Keratinocyte (primary cell): Measurements from ENCODE around the gene TMEFF2. TPM values are rescaled to one million over a fixed set of nuclear protein-coding genes. Genes with fewer than 3 reads are reported as not detected.
A peak's percentile ranks its signal among the peaks of the same experiment; 100 is the strongest.
"Not testable (repeated sequence)": the region's sequence is repeated elsewhere in the genome, so short reads cannot be mapped to it uniquely, and the experiment has no call there.

ENCODE experiments used
- DNase-seq: peaks from one replicate; pipeline ENCODE4 v3.0.0-alpha.2; 2011; ENCODE audit warnings: low read depth, missing footprints, low spot score
- FAIRE-seq: peaks from 2 replicates; lab custom pipeline; 2011; peaks lifted over from hg19 to GRCh38; lab: Jason Lieb, UNC
- H2AFZ ChIP-seq: 2 replicates; pipeline ENCODE4 v1.6.0; 2012; ENCODE audit warnings: low read length, control low read depth, inconsistent platforms; ENCODE audit not compliant: control insufficient read depth
- H3K27ac ChIP-seq: 2 replicates; pipeline ENCODE4 v1.5.1; 2011; ENCODE audit warnings: low read length; ENCODE audit not compliant: control insufficient read depth, insufficient read depth
- H3K27me3 ChIP-seq: 3 replicates; pipeline ENCODE4 v1.6.0; 2011; ENCODE audit warnings: low read length; ENCODE audit not compliant: control insufficient read depth, insufficient read depth; ENCODE audit errors: extremely low read depth
- H3K36me3 ChIP-seq, 2 experiments: 2 replicates in 1 of 2; 3 replicates in 1 of 2; pipeline ENCODE4 v1.5.1; 2011; ENCODE audit warnings: low read length in 2 of 2, mild to moderate bottlenecking in 1 of 2; ENCODE audit not compliant: control insufficient read depth in 2 of 2, insufficient read depth in 2 of 2; ENCODE audit errors: extremely low read depth in 1 of 2
- H3K4me1 ChIP-seq: 3 replicates; pipeline ENCODE4 v1.5.1; 2011; ENCODE audit warnings: low read length; ENCODE audit not compliant: control insufficient read depth, insufficient read depth; ENCODE audit errors: extremely low read depth
- H3K4me2 ChIP-seq: 3 replicates; pipeline ENCODE4 v1.6.0; 2011; ENCODE audit warnings: low read depth, low read length; ENCODE audit not compliant: control insufficient read depth, insufficient read depth; ENCODE audit errors: extremely low read depth
- H3K4me3 ChIP-seq, 3 experiments: fragments of 200-600 bp in 1 of 3; sonication (generic) in 1 of 3; 2 replicates in 2 of 3; 3 replicates in 1 of 3; pipeline ENCODE4 v1.5.1; 2011 to 2016; ENCODE audit warnings: low read length in 3 of 3, mild to moderate bottlenecking in 3 of 3, control low read depth in 2 of 3, inconsistent platforms in 1 of 3, low read depth in 1 of 3, mixed read lengths in 1 of 3, mixed run types in 1 of 3, moderate library complexity in 1 of 3; ENCODE audit not compliant: control insufficient read depth in 2 of 3, insufficient read depth in 2 of 3; ENCODE audit errors: extremely low read depth in 1 of 3
- H3K79me2 ChIP-seq: 2 replicates; pipeline ENCODE4 v1.6.0; 2012; ENCODE audit warnings: low read length; ENCODE audit not compliant: control insufficient read depth, insufficient read depth
- H3K9ac ChIP-seq: 3 replicates; pipeline ENCODE4 v1.6.0; 2011; ENCODE audit warnings: low read length; ENCODE audit not compliant: control insufficient read depth, insufficient read depth; ENCODE audit errors: extremely low read depth
- H3K9me1 ChIP-seq: 3 replicates; pipeline ENCODE4 v1.6.0; 2011; ENCODE audit warnings: low read length; ENCODE audit not compliant: control insufficient read depth, insufficient read depth; ENCODE audit errors: extremely low read depth
- H3K9me3 ChIP-seq: 2 replicates; pipeline ENCODE4 v1.5.1; 2012; ENCODE audit warnings: low read depth, low read length; ENCODE audit not compliant: control insufficient read depth
- H4K20me1 ChIP-seq: 3 replicates; pipeline ENCODE4 v1.6.0; 2011; ENCODE audit warnings: low read length; ENCODE audit not compliant: control insufficient read depth, insufficient read depth; ENCODE audit errors: extremely low read depth
- EZH2 ChIP-seq: IDR thresholded peaks from one replicate; pipeline ENCODE4 v1.6.1; 2012; ENCODE audit warnings: inconsistent platforms, mild to moderate bottlenecking, low read length, moderate library complexity
- dilution Hi-C: fragments of 300-500 bp; cut with MboI; formaldehyde crosslinking; loops from one replicate; pipeline ENCODE4 v1.7.0; 2020; ENCODE audit warnings: low sequenced_read_pairs; ENCODE audit not compliant: extremely low pct_ligation_motif_present
- polyA plus RNA-seq, 5 experiments: library from polyadenylated mRNA; depleted of rRNA in 3 of 5; stranded (reverse) in 3 of 5; stranded (forward) in 1 of 5; unstranded in 1 of 5; fragments of >200 nt; gene quantifications; 1 replicate in 1 of 5; 2 replicates in 3 of 5; 3 replicates in 1 of 5; pipeline versions ENCODE4 v1.2.1 to v1.2.3, GENCODE V29; 2011 to 2012; ENCODE audit warnings: missing spikeins in 2 of 5, low read depth in 1 of 5, low replicate concordance in 1 of 5
- TF ChIP-seq, protein P1 (sequence below), 3 experiments: IDR thresholded peaks in 1 of 3; conservative IDR thresholded peaks in 1 of 3; optimal IDR thresholded peaks in 1 of 3; 2 replicates in 2 of 3; 3 replicates in 1 of 3; pipeline versions ENCODE3 to v1.5.1; 2011; ENCODE audit warnings: low read length in 3 of 3, mild to moderate bottlenecking in 3 of 3, moderate library complexity in 2 of 3, control low read depth in 1 of 3, inconsistent platforms in 1 of 3; ENCODE audit not compliant: insufficient read depth in 2 of 3; ENCODE audit errors: extremely low read depth in 1 of 3

The TMEFF2 gene
- polyA plus RNA-seq, 1 donor (not counting 4 experiments of a cell fraction or from before 2014, with no cell fraction given), result not detected

DNA sequence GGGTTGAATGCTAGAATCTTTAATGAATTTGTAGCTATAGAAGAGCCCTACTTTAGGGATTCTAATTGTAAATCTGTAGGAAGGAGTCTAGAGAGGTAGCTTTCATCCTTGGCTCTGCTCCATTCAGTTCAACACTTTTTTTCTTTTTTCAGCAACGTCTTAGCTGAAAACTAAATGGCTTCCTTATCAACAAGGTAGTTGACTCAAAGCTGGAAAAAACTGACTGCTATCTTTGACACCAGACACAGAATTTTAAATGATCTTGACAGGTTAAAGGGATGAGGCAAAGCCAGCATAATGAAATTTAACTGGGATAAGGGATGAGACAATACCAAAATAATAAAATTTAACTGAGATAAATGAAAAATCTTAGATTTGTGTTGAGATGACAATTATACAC lies 54.9 kb downstream of the TMEFF2 start:
- DNase-seq, result no peak

DNA sequence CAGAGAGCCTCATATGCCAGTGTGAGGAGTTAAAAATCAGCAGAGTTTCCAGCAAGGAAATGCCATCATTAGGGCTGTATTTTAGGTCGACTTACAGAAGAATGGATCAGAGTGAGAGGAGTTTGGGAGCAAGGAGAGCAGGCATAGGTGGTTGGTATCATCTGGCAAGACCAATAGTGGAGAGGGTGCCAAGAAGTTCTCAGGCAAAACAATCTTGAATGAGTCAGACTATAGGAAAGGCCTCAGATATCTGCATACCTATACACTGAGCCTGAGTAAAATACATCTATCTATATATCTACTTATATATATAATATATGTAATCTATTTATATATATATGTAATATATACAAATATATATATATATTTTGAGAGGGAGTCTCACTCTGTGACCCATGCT lies 57.3 kb downstream of the TMEFF2 start:
- no peak overlapping the region for H3K4me2 ChIP-seq
- no peaks in the 10 kb centered on the region for H3K4me1 ChIP-seq
- H2AFZ ChIP-seq, result peak overlapping the region; percentile 19
- no peaks in the 10 kb centered on the region for H3K36me3 ChIP-seq
- no peak overlapping the region for H3K4me3 ChIP-seq
- H3K27me3 ChIP-seq, result no peaks in the 10 kb centered on the region
- DNase-seq (no peak), FAIRE-seq (peak; percentile 77)
- no peaks in the 10 kb centered on the region for H3K9me3 ChIP-seq
- TF ChIP-seq, protein P1, sequence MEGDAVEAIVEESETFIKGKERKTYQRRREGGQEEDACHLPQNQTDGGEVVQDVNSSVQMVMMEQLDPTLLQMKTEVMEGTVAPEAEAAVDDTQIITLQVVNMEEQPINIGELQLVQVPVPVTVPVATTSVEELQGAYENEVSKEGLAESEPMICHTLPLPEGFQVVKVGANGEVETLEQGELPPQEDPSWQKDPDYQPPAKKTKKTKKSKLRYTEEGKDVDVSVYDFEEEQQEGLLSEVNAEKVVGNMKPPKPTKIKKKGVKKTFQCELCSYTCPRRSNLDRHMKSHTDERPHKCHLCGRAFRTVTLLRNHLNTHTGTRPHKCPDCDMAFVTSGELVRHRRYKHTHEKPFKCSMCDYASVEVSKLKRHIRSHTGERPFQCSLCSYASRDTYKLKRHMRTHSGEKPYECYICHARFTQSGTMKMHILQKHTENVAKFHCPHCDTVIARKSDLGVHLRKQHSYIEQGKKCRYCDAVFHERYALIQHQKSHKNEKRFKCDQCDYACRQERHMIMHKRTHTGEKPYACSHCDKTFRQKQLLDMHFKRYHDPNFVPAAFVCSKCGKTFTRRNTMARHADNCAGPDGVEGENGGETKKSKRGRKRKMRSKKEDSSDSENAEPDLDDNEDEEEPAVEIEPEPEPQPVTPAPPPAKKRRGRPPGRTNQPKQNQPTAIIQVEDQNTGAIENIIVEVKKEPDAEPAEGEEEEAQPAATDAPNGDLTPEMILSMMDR (optimal IDR thresholded peaks at IDR 0.05 in 1 of 3, IDR thresholded peaks at IDR 0.05 in 1 of 3, conservative IDR thresholded peaks at IDR 0.05 in 1 of 3; ENCODE audit: extremely low read depth in 1 of 3, insufficient read depth in 2 of 3, low read length in 3 of 3), result no peak
- H3K79me2 ChIP-seq, result no peaks in the 10 kb centered on the region
- H3K9me1 ChIP-seq, result no peaks in the 10 kb centered on the region
- no peaks in the 10 kb centered on the region for H4K20me1 ChIP-seq
- no peak overlapping the region for H3K9ac ChIP-seq
- no peak overlapping the region for H3K27ac ChIP-seq
- dilution Hi-C loops, result no loop called here

More for the DNA sequence above, 54.9 kb downstream of the TMEFF2 start:
- FAIRE-seq, result no peak
- no peak overlapping the region for H3K27ac ChIP-seq
- no peaks in the 10 kb centered on the region for H3K27me3 ChIP-seq
- H3K9me1 ChIP-seq, result no peaks in the 10 kb centered on the region
- no peaks in the 10 kb centered on the region for H3K36me3 ChIP-seq
- no peak for TF ChIP-seq EZH2
- H3K79me2 ChIP-seq, result no peaks in the 10 kb centered on the region
- H3K4me2 ChIP-seq, result no peak overlapping the region
- H2AFZ ChIP-seq, result no peak overlapping the region
- H3K9me3 ChIP-seq, result no peaks in the 10 kb centered on the region
- no peak overlapping the region for H3K9ac ChIP-seq
- no peaks in the 10 kb centered on the region for H4K20me1 ChIP-seq
- H3K4me3 ChIP-seq, result no peak overlapping the region
- no peaks in the 10 kb centered on the region for H3K4me1 ChIP-seq
- dilution Hi-C loops, result no loop called here

DNA sequence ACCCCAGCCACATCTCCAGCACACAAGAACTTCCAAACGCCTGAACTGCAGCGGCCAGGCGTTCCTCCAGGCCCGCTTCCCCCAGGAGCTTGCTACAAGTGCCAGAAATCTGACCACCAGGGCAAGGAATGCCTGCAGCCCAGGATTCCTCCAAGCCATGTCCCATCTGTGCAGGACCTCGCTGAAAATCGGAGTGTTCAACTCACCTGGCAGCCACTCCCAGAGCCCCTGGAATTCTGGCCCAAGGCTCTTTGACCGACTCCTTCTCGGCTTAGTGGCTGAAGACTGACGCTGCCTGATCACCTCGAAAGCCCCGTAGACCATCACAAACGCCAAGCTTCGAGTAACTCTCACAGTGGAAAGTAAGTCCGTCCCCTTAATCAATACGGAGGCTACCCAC lies 62.1 kb downstream of the TMEFF2 start:
- H3K79me2 ChIP-seq, H3K9ac ChIP-seq, H3K4me1 ChIP-seq, H3K27me3 ChIP-seq, H3K9me1 ChIP-seq, dilution Hi-C loops, H2AFZ ChIP-seq, H3K4me3 ChIP-seq, H3K9me3 ChIP-seq, DNase-seq, H3K4me2 ChIP-seq, H4K20me1 ChIP-seq, H3K36me3 ChIP-seq, FAIRE-seq, H3K27ac ChIP-seq: not testable (repeated sequence)

DNA sequence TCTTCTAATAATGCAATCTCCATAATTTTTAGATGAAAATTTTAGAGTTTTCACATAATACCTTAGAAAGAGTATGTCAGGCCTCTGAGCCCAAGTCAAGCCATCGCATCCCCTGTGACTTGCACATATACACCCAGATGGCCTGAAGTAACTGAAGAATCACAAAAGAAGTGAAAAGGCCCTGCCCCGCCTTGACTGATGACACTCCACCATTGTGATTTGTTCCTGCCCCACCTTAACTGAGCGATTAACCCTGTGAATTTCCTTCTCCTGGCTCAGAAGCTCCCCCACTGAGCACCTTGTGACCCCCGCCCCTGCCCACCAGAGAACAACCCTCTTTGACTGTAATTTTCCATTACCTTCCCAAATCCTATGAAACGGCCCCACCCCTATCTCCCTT lies 64.4 kb downstream of the TMEFF2 start:
- H4K20me1 ChIP-seq, result not testable (repeated sequence)

More for the DNA sequence above, 64.4 kb downstream of the TMEFF2 start:
- H3K79me2 ChIP-seq, H3K27ac ChIP-seq, H3K4me1 ChIP-seq, H3K4me2 ChIP-seq, H3K36me3 ChIP-seq, dilution Hi-C loops, H3K4me3 ChIP-seq, FAIRE-seq, DNase-seq, H3K27me3 ChIP-seq, H3K9me1 ChIP-seq, H3K9ac ChIP-seq, H2AFZ ChIP-seq, H3K9me3 ChIP-seq: not testable (repeated sequence)
